Stimulated activated CD8-positive, alpha-beta memory T cell treated with anti-CD3 and anti-CD28 coated beads, Interleukin-15, amount 100 ng/mL, for 1 hour (primary cell): ENCODE data around the gene STK4.

Source experiments
- DNase-seq: peaks from one replicate; pipeline ENCODE4 v3.0.0-alpha.2; 2020; ENCODE audit warnings: low read depth

Gene STK4

DNA sequence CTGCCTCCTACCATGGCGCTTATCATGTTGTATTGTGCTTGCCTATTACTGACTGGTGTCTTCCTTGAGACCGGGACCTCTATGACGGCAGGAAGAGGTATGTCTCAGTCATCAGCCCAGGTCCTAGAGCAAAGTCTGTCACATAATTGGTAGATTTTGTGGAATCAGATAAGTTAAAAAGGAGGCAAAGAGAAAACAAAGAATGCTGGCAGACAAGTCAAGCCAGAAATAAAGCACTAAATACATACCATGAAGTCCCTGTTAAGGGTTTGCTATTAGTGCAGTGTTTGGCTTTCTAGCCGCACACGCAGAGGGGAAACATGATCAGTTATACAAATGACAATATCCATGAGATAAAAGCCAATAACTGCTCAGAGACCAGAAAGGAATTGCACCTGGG, 12.1 kb upstream of the STK4 start:
- DNase-seq, result no peak

DNA sequence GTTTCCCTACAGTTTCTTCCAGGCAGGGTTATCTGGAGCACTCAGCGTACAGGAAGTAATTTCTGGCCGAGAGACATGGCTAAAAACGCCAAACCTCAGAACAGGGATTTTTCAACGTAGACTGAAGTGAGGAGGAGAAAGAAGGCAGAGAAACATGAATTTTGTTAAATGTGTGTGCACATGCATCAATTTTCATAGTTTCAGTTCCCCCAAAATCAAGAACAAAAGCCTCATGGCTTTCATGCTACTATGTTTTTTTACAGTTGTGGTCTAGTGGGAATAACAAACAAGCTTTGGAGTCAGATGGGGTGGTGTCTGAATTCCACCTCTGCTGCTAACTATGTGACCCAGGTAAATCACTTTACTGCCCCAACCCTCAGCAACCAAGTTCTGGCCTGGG, 11.0 kb upstream of the STK4 start:
- DNase-seq, result no peak

DNA sequence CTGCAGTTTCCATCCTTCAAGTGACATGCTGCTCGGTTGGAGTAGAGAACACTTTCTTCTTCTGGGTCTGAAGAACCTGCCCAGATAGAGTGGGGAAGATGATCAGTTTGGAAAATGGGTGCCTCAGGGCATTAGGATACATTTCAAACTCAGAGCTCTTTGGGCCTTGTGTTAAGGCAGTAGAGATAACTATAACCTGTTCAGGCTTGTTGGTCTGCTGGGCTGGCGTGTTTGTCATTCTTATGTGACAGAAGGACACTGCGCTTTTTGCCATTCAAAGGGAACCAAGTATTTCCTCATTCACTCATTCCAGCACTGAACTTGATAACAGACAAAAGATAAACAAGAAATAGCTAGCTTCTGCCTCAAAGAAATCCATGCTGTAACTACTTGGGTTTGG, 9.9 kb upstream of the STK4 start:
- DNase-seq, result no peak

DNA sequence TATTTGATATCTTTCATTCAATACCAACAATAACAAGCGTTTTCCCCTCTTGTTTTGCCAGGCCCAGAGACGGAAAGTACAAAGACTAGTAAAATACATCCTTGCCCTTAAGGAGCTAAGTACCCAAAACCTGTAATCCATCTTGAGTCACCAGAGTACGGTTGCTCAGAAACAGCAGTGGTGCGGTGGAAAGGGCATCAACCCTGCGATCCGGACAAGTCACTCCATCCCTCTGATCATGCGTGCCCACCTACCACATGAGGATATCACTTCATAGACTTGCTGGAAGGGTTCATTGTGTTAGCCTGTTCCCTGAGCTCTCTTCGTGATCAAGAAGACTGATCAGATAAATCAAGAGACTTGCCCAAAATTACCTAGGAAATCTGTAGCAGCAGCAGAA, 8.0 kb upstream of the STK4 start:
- DNase-seq, result no peak

DNA sequence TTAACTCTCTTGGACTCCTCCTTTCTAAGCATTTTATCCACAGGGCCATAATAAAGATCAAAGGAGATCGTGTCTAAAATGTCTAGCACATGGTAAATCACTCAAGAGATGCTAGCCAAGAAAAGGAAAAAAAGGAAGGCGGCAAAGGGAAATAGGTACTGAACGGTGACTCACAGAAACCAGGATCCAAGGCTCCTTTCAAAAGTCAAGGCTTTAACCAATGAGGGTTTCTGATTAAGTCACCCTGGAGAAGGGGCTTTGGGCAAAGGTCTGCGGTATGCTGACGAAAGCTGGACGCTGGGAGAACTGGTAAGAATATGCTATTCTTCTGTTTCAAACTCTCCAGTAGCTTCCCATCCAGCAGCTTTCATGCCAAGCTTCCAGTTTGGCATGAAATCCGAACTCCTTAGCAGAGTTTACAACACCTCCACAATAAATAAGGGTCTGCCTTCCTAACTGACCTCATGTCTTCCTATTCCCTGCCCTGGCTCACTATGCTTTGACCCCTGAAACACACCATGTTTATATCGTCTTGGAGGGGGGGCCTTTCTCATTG, 7.2 kb upstream of the STK4 start:
- DNase-seq, result no peak

DNA sequence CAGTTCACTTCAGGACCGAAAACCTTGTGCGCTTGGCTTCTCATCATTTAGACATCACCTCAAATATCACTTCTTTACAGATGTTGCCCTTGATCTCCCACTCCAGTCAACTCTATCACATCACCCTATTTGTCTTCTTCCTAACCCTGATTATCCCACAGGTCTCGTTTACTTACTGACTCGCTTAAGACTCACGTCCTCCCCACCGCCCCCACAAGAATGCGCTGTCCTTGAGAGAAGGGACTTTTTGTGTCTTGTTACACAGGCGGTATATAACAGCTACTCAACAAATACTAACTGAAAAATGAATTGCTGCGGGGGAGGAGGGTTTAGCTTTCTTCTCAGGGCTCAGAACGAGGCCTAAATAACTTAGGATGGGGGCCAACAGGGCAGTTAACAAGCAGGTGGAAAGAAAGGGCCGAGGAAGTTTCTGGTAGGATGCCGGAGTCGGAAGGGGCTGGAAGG, 6.6 kb upstream of the STK4 start:
- peak; percentile 40 for DNase-seq

DNA sequence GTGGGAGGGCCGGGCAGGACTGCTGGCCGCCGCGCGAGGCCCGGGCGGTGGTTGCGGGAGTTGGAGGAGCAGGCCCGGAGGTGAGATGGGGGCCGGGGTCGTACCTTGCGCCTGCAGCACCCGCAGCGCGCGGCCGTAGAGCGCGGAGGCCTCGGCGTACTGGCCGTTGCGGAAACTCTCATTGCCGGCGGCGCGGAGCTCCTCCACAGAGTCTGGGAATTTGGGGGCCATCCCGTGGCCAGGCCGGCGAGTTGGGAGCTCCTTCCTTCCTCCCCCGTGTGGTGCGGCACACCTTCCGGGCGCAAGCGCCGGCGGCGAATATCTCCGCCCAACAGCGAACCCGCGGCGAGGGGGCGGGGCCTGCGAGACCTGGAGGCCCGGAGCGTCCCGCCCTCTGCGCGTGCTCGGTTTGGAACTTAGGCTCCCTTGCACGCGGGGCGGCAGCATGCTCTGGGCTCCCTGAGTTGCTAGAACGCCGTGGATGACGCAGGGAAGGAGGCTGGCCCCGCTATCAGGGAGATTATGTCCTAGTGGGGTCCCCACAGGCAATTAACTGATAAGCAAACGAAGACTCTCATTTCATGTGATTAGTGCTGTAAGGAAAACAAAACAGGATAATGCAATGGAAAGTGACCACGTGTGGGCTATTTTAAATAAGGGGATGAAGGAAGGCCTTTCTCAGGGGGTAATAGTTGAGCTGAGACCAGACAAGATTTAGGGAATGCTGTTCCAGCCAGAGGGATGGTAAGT, 6.0 kb upstream of the STK4 start, which contains the start of gene TOMM34:
TOMM34 (minus strand) TSS at position 295 of the 750 bp plus-strand sequence; CDS start at position 231, 64 bp downstream.
- peak; percentile 90 for DNase-seq

DNA sequence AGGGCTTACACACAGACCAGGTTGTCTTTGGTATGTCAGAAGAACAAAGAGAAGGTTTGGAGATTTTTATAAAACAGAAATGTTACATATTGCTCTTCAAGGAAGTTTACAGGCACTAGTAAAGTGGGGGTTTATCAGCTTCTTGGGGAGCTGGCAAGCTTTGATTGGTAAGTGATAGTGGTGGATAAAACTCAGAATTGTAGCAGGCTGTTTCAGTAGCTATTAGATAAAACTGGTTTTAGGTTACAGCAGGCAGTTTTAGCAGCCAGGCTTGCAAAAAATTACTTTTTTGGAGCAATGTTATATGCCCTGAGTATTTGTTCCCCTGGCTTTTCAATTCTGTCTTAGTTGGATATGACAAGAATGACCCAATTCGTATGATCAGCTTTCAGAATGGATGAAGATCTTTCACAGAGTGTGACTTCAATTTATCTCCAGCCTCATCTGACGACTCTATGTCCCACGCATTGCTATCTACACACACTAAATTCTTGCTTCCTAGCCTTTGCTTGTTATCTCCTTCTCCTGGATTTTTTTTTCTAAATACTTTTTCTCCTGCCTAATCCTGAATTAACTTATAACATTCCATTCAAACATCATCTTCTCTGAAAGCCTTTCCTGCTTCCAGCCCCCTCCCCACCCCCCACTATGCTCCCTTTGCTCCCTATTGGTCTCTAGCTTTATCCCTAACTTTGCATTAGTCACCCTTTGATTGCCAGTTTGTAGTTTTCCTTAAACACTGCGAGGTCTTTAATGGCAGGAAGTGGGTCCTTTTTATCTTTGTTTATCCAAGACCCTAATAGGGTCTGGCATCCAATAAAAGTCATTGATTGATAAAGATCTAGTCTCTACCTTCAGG, 5.1 kb upstream of the STK4 start:
- DNase-seq, result no peak

DNA sequence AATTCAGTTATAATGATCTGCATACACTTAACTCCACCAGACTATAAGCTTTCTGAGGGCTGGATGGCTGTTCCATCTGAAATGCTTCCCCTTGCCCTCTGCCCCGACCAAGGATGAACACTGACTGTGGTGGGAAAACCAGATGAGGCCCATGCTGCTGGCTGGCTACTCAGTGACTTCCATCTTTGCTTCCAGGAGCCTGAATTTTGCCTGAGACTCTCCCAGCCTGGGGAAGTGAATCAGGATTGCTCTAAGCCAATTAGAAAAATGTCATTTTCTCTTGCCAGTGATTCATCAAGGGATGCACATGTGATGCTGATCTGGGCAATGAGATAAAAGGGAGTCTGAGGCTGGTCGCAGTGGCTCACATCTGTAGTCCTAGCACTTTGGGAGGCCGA, 4.4 kb upstream of the STK4 start:
- DNase-seq, result no peak

DNA sequence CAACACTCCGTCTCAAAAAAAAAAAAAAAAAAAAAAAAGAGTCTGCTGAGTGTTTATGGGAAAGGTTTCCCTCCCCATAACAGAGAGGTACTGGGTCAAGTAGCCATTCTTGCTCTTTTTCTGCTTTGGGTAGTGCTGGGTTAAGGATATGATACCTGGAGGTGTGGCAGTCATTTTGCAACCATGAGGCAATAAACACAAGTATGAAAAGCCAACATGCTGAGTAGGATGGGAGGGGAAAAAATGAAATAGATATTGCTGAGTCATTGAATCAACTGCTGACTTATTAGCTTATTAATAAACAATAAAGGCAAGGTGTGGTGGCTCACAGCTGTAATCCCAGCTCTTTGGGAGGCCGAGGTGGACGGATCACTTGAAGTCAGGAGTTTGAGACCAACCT, 3.8 kb upstream of the STK4 start:
- DNase-seq, result no peak

DNA sequence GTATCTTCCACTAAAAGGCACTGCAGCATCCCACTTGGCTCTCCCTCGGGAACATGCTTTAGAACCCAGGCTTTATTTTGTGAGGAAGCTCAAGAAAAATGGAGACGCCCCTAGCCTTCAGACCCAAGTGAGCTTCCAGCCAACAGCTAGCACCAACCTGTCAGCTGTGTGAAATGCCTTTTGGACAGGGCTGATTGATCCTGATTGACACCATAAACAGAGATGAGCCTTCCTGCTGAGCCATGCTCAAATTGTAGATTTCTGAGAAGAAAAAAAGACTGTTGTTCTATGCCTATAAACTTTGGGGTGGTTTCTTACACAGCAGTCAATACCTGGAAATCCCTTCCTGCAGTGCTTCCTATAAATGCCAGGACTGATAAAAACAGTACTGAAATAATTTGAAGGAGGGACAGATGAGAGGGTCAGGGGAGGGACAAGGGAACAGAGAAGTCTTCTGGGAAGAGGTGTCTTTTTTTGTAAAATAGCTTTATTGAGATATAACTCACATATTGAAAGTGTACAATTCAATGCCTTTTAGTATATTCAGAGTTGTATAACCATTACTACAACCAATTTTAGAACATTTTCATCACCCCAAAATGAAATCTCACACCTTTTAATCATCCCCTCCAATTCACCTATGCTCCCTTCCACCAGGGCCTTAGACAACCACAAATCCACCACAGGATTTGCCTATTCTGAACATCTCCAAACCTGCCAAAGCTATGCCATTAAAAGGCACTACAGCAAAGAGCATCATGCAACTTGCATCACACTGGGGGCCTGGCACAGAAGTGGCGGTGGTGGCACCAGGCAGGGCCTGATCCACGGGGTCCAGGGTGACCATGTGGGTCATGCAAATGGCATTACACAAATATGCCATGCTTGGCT, 2.7 kb upstream of the STK4 start:
- no peak for DNase-seq

DNA sequence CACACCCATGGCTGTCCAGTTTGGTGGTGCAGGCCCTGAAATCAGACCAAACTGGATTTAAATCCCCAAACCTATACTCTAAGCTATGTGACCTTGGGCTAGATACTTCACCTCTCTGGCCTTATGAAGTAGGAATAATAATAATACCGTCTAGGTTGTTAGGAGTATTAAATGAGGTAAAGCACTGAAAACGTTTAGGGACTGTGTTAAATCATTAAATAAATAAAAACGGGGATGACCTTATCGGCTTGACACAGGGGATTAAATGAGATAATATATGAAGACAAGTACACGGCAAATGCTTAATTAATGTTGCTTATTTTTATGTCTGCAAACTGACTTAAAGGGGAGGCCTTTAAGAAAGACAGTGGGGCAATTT, 672 bp upstream of the STK4 start:
- DNase-seq, result no peak

DNA sequence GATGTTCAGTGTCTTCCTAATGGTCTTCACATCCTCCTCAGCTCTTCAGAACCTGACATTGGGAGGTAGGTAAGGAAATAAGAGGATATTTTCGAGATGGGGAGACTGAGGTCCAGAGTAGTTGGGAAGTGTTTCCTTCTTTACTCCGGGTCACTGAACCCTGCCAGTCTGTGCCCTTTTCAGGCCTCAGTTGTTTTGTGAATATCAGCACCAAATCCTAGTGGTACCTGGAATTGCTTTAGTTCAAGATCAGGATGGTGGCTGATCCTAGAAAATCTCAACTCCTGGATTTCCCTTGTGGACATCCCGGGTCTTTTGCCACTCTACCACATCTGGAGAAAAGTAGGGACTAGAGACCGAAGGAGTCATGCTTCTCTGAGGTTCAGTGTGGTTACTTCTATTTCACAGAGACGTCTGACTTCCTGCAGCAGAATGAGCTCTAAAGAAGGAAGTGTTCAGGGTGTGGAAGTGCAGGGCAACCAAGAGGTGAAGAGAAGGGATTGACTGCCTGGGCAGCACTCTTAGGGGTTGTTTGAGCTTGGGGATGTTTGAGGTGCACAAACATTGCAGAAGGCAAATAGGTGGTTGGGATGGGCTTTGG, 995 bp downstream of the STK4 start:
- no peak for DNase-seq

DNA sequence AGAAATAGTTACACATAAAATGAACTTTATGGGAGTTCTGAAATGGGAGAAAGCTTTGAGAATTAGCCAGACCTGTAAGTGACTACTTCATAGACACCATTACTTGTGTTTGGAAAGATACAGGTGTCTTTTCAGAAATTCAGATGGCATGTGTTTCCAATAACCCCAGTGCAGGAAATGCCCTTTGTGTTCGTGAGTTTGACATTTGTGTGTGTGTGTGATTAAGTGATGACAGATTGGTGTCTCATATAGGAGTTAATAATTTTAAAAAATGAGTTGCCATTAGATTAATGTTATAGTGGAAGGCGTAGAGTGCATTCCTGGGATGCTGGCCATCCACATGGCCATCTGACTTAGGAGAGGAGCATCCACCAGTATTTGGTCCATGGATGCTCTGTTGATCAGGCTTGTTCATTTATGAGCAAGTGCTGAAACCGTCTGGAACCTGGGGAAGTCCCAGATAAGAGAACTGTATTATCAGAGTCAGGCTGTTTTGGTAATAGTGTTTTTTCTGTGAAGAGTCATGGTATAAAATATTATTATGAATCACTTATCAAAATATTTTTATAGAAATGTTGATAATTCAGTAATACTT, 3.1 kb downstream of the STK4 start:
- DNase-seq, result no peak

DNA sequence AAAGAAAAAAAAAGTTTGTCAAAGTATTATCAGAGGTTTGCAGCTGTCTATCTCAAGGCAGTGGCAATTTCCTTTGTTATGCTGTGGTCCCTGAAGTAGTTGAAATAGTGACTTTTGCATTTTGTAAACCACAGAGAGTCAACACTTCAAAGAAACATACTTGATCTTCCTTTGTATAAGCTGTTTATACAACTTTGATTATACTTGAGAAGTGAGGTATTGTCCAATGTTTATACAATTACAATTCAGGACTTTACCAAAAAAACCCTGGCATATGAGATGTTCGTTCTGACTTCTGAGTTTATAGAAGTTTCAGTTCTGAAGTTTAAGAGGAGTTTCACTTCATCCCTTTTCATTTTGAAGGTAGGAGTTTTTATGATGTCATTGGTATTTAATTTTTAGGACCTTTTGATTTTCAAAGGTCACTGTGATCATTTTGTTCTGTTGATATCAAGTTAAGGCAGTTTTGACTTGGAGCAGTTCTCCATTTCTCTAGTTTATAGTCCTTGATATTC, 4.0 kb downstream of the STK4 start:
- no peak for DNase-seq

DNA sequence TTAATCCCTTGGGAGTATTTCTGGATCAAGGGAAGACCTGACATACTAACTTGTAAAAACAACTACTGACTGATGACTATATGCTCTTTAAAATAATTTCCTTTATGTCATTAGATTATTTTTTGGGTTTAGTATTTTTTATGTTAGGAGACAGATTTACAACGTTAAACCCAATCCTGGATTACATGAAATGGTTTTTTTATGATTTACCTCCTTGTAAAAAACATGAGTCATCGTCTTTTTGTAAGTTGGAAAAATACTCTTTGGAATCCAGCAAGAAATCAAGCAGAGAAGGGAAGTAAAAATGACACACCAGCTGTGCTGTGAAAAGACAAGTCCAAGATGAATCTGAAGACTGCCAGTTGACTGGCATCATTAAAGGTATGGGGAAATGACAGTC, 6.7 kb downstream of the STK4 start:
- no peak for DNase-seq

DNA sequence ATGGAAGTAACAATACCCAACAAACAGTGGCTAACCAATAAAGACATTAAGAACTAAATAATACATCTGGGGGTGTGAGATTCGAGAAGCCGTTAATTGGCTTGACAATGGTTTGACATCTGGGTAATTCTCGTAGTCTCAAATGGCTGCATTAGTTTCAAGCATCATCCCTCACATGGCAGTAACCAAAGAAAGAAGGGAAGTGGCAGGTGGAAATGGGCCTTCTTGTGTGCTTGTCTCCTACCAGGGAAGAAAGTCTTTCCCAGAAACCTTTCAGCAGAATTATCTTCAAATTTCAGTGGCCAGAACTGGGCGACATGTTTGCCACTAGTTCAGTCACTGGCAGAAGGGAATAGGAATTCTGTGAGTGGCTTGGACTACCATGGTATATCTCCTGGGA, 10.4 kb downstream of the STK4 start:
- no peak for DNase-seq

DNA sequence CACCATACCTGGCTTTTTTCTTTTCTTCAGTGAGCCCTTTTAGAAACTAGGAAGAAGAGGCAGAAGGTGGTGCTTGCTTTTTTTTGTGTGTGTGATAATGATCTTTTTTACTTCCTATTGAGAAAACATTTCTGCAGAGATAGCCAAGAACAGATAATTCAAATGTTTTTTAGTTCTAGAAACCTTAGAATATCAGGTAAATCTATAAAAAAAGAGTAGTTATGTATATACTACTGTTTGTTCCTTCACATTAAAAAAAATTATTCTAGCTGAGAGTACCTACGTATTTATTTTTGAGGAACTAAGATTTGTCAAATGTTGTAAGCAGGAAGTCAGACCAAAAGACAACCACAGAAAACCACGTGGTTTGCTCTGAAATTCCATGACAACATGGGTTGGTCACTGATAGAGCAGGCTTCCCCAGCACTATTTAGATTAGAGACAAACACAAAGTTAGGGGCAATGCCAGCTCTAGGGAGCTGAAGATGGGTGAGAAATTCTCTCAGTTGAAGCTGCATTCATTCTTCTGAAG, 12.8 kb downstream of the STK4 start:
- peak; percentile 41 for DNase-seq

DNA sequence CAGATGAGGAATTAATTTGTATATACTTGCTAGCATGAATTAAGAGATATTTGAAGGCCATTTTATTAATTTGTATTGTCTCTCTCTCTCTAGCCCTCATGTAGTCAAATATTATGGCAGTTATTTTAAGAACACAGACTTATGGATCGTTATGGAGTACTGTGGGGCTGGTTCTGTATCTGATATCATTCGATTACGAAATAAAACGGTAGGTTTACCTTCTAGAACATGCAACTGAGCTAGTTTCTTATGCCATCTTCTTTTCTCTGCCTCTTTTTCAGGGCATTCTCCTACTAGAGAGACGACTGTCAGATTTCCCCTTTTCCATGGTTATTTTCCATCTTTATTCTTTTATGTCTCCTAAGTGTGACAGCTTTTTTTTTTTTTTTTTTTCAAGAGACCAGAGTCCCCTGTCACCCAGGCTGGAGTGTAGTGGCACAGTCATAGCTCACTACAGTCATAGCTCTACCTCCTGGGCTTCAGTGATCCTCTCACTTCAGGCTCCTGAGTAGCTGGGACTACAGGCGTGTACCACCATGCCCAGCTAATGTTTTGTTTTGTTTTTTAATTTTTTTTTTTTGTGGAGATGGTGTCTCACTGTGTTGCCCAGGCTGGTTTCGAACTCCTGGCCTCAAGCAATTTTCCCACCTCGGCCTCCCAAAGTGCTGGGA, 15.6 kb downstream of the STK4 start:
- no peak for DNase-seq

DNA sequence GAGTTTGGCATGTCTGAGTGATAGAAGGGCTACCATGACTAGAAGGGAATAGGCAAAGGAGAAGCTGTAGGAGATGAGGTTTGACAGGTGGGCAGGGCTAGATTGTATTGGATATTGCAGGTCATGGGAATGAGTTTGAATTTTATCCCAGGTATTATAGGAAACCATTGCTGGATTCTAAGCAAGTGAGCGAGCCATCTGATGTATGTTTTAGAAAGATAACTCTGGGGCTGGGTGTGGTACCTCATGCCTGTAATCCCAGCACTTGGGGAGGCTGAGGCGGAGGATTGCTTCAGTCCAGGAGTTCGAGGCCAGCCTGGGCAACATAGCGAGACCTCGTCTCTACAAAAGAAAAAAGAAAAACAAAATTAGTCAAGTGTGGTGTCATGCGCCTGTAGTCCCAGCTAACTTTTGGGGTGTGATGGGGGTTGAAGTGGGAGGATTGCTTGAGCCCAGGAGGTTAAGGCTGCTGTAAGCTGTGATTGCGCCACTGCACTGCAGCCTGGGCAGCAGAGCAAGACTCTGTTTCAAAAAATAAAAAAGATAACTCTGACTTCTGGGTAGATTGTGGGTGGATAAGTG, 16.9 kb downstream of the STK4 start:
- DNase-seq, result no peak
